B cell (primary cell): ENCODE measurements around the gene ARHGAP22. TPM values are rescaled to one million over a fixed set of nuclear protein-coding genes. Genes with fewer than 3 reads are reported as not detected.

Source experiments
- ATAC-seq: fragments of 200-7000 bp; cut with Tn5 transposase; one replicate; pipeline ENCODE4 v1.10.0; 2021; ENCODE audit warnings: low read depth, mild to moderate bottlenecking, moderate number of reproducible peaks, moderate library complexity
- CTCF ChIA-PET: fragments of 350-600 bp; sonication (Branson Sonifier 250); formaldehyde crosslinking; loops from one replicate; lab custom pipeline; 2021; ENCODE audit warnings: antibody characterized with exemption, inconsistent platforms; lab: Charles Lee
- POLR2A ChIA-PET: fragments of 350-600 bp; sonication (Branson Sonifier 250); formaldehyde crosslinking; loops from one replicate; lab custom pipeline; 2021; ENCODE audit warnings: antibody characterized with exemption; lab: Charles Lee
- DNase-seq: peaks from one replicate; pipeline ENCODE4 v3.0.0; 2013
- H2AFZ ChIP-seq: 2 replicates; pipeline ENCODE4 v1.6.1; 2012; ENCODE audit warnings: mild to moderate bottlenecking, low read depth, low read length; ENCODE audit not compliant: insufficient read depth, poor library complexity, severe bottlenecking
- H3K27ac ChIP-seq, 2 donors: 1 replicate in 1 of 2; 2 replicates in 1 of 2; pipeline ENCODE4 v1.5.1; 2012 to 2013; ENCODE audit warnings: low read length in 2 of 2, mild to moderate bottlenecking in 2 of 2, moderate library complexity in 1 of 2
- H3K27me3 ChIP-seq, 4 experiments: fragments of 200-600 bp in 1 of 4; sonication (generic) in 1 of 4; replicated peaks in 1 of 4; 1 replicate in 2 of 4; 2 replicates in 2 of 4; pipeline versions ENCODE4 v1.6.1 to v1.7.0; 2013 to 2016; ENCODE audit warnings: low read length in 3 of 4, mild to moderate bottlenecking in 2 of 4, mixed read lengths in 1 of 4, moderate library complexity in 1 of 4; ENCODE audit not compliant: insufficient read depth in 4 of 4, control insufficient read depth in 3 of 4; ENCODE audit errors: control extremely low read depth in 1 of 4
- H3K36me3 ChIP-seq, 2 experiments: replicated peaks in 1 of 2; 1 replicate in 1 of 2; 2 replicates in 1 of 2; pipeline versions ENCODE4 v1.6.1 to v1.7.1; 2013; ENCODE audit warnings: low read length in 1 of 2; ENCODE audit not compliant: insufficient read depth in 2 of 2, control insufficient read depth in 1 of 2; ENCODE audit errors: control extremely low read depth in 1 of 2, extremely low read depth in 1 of 2
- H3K4me1 ChIP-seq, 2 donors: fragments of 200-600 bp in 1 of 2; sonication (generic) in 1 of 2; 1 replicate in 1 of 2; 2 replicates in 1 of 2; pipeline versions ENCODE4 v1.5.1 to v1.6.1; 2013 to 2017; ENCODE audit warnings: low read length in 2 of 2; ENCODE audit not compliant: control insufficient read depth in 2 of 2, insufficient read depth in 2 of 2
- H3K4me2 ChIP-seq: replicated peaks from 2 replicates; pipeline ENCODE3; 2012; ENCODE audit warnings: mild to moderate bottlenecking, low read depth, low read length; ENCODE audit not compliant: poor library complexity, severe bottlenecking
- H3K4me3 ChIP-seq, 5 experiments: fragments of 200-600 bp in 1 of 5; sonication (generic) in 1 of 5; 1 replicate in 3 of 5; 2 replicates in 2 of 5; pipeline versions ENCODE4 v1.5.1 to v1.7.0; 2011 to 2016; ENCODE audit warnings: low read length in 4 of 5, mild to moderate bottlenecking in 4 of 5, low read depth in 2 of 5, control low read depth in 1 of 5, moderate library complexity in 1 of 5; ENCODE audit not compliant: insufficient read depth in 1 of 5; ENCODE audit errors: control extremely low read depth in 1 of 5, extremely low read depth in 1 of 5
- H3K79me2 ChIP-seq: fragments of 200-600 bp; sonication (generic); one replicate; pipeline ENCODE4 v1.6.0; 2016; ENCODE audit warnings: low read length; ENCODE audit not compliant: control insufficient read depth, insufficient read depth
- H3K9ac ChIP-seq: fragments of 200-600 bp; sonication (generic); 2 replicates; pipeline ENCODE4 v1.6.1; 2017; ENCODE audit warnings: mild to moderate bottlenecking, low read length, moderate library complexity
- H3K9me3 ChIP-seq, 3 donors: one replicate each; pipeline versions ENCODE4 v1.6.1 to v1.7.1; 2013; ENCODE audit warnings: low read length in 2 of 3; ENCODE audit not compliant: control insufficient read depth in 2 of 3, insufficient read depth in 1 of 3; ENCODE audit errors: control extremely low read depth in 1 of 3
- H4K20me1 ChIP-seq: 2 replicates; pipeline ENCODE4 v1.6.0; 2012; ENCODE audit warnings: mild to moderate bottlenecking, low read length; ENCODE audit not compliant: insufficient read depth, control insufficient read depth, poor library complexity, severe bottlenecking
- H3K27ac Mint-ChIP-seq: one replicate; pipeline ENCODE4 v1.8.0; 2021; ENCODE audit warnings: mixed read lengths
- H3K27me3 Mint-ChIP-seq: one replicate; pipeline ENCODE4 v1.8.0; 2021; ENCODE audit warnings: mixed read lengths
- H3K4me1 Mint-ChIP-seq: one replicate; pipeline ENCODE4 v1.8.0; 2021; ENCODE audit warnings: mixed read lengths
- H3K4me3 Mint-ChIP-seq: one replicate; pipeline ENCODE4 v1.8.0; 2021; ENCODE audit warnings: mixed read lengths
- H3K9me3 Mint-ChIP-seq: one replicate; pipeline ENCODE4 v1.8.0; 2022; ENCODE audit warnings: mixed read lengths; ENCODE audit not compliant: insufficient read depth
- EZH2 ChIP-seq: IDR thresholded peaks from 2 replicates; pipeline ENCODE4 v1.6.1; 2012; ENCODE audit warnings: borderline replicate concordance, low read depth, mild to moderate bottlenecking, moderate library complexity, low read length; ENCODE audit not compliant: insufficient read depth, poor library complexity, severe bottlenecking
- WGBS: methylation state at CpG from one replicate; pipeline ENCODE4 v1.1.5; 2013; ENCODE audit warnings: missing lambda C conversion rate; ENCODE audit not compliant: insufficient coverage; 5-methylcytosine and 5-hydroxymethylcytosine counted together
- intact Hi-C: fragments of 100-400 bp; cut with micrococcal nuclease; formaldehyde crosslinking; loops from one replicate; pipeline ENCODE4 v1.10.0; 2022
- polyA plus RNA-seq: library from polyadenylated mRNA; depleted of rRNA; stranded (reverse); fragments of >200 nt; gene quantifications from 2 replicates; pipeline ENCODE4 v1.2.3, GENCODE V29; 2012
- total RNA-seq, 2 donors: library from RNA; stranded (reverse); fragments of 120-200 nt in 1 of 2; gene quantifications; 1 replicate in 1 of 2; 2 replicates in 1 of 2; pipeline versions ENCODE4 v1.2.3 to v1.2.4, GENCODE V29; 2013 to 2022
- TF ChIP-seq, protein P1 (sequence below): fragments of 200-600 bp; IDR thresholded peaks from one replicate; pipeline ENCODE4 v1.8.0; 2022; ENCODE audit warnings: antibody characterized with exemption, mild to moderate bottlenecking

The ARHGAP22 gene
- total and polyA plus RNA-seq, 2 donors (not counting 1 experiment from before 2014, with no cell fraction given): 1.9 to 2.0 TPM

GRCh38 chr10:48496831-48497779 lies 107.8 kb downstream of the ARHGAP22 start:
- Histone ChIP-seq H3K27ac (no peak overlapping the region), H3K4me3 (no peak overlapping the region), H3K4me1 (peaks cover 0 to 3% of the 10 kb centered on the region in 2 donors), H2AFZ (no peak overlapping the region), H3K9me3 (peaks cover 0 to 4% (median 0%) of the 10 kb centered on the region in 3 donors), H4K20me1 (no peaks in the 10 kb centered on the region), H3K36me3 (no peaks in the 10 kb centered on the region), H3K9ac (no peak overlapping the region), H3K27me3 (peaks cover 0 to 7% (median 3%) of the 10 kb centered on the region in 4 experiments), H3K4me2 (no peak overlapping the region), H3K79me2 (no peaks in the 10 kb centered on the region)
- Mint-ChIP-seq H3K27ac (no peak overlapping the region), H3K4me1 (peaks cover 20% of the 10 kb centered on the region), H3K27me3 (peaks cover 38% of the 10 kb centered on the region), H3K9me3 (no peaks in the 10 kb centered on the region), H3K4me3 (no peak overlapping the region)
- CTCF ChIA-PET: no interaction called here
- 61% methylated on average over 12 of the region's 12 CpGs for WGBS
- ATAC-seq: no peak
- TF ChIP-seq, protein P1, sequence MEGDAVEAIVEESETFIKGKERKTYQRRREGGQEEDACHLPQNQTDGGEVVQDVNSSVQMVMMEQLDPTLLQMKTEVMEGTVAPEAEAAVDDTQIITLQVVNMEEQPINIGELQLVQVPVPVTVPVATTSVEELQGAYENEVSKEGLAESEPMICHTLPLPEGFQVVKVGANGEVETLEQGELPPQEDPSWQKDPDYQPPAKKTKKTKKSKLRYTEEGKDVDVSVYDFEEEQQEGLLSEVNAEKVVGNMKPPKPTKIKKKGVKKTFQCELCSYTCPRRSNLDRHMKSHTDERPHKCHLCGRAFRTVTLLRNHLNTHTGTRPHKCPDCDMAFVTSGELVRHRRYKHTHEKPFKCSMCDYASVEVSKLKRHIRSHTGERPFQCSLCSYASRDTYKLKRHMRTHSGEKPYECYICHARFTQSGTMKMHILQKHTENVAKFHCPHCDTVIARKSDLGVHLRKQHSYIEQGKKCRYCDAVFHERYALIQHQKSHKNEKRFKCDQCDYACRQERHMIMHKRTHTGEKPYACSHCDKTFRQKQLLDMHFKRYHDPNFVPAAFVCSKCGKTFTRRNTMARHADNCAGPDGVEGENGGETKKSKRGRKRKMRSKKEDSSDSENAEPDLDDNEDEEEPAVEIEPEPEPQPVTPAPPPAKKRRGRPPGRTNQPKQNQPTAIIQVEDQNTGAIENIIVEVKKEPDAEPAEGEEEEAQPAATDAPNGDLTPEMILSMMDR: no peak
- no peak for TF ChIP-seq EZH2
- POLR2A ChIA-PET: no interaction called here
- no peak for DNase-seq
- intact Hi-C loops: no loop called here
